ENCODE data around the gene TRH.
"Not testable (repeated sequence)": the region's sequence is repeated elsewhere in the genome, so short reads cannot be mapped to it uniquely, and the experiment has no call there.

TRH gene

GRCh38 chr3:129966876-129967275 is 7.6 kb upstream of the TRH start:
- DNase-seq = no peak

- DNase-seq = no peak
Observed at GRCh38 chr3:129967761-129968160, 6.8 kb upstream of the TRH start.

DNA sequence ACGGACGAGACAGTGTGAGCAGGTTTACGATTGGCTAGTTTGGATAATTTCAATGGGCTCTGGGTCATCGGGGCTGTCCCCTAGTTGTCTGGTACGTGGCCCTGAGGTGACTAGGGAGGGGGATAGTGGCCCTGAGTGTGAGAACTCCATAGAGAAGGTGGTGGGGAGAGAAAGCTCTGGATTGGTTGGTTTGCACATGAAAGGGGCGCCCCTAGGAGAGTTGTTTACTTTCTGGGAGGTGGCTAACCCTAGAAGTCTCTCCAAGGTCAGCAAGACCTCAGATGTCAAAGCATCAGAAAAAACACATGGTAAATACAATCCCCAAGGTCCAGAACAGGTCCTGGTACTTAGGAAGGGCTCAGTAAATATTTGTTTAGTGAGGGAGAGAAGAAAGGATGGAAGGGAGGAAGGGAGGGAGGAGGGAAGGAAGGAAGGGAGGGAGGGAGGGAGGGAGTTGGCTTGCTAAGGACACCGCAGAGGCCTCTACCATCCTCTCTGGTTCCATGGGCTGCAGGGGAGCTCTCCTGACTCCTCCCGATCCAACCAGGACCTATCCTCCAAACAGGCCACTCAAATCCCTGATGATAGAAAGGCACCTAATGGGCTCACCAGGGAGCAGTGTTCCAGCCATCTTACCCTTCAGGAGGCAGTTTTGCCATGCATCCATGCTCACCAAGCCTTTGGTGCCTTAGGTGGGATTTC is 3.0 kb upstream of the TRH start:
- no peak for DNase-seq

DNA sequence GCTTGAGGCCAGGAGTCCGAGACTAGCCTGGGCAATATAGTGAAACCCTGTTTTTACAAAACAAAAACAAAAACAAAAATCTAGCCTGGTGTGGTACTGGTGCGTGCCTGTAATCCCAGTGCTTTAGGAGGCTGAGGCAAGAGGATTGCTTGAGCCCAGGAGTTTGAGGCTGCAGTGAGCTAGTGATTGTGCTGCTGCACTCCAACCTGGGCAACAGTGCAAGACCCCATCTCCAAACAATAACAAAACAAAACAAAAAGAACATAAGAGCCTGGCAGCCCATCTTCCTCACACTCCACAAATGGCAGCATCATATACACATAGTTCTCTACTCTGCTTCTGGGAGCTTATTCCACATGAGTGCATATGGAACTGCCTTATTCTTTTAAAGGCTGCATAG is 2.2 kb upstream of the TRH start:
- DNase-seq = no peak

GRCh38 chr3:129973853-129974563 is 512 bp upstream of the TRH start:
- no peak for DNase-seq

DNA sequence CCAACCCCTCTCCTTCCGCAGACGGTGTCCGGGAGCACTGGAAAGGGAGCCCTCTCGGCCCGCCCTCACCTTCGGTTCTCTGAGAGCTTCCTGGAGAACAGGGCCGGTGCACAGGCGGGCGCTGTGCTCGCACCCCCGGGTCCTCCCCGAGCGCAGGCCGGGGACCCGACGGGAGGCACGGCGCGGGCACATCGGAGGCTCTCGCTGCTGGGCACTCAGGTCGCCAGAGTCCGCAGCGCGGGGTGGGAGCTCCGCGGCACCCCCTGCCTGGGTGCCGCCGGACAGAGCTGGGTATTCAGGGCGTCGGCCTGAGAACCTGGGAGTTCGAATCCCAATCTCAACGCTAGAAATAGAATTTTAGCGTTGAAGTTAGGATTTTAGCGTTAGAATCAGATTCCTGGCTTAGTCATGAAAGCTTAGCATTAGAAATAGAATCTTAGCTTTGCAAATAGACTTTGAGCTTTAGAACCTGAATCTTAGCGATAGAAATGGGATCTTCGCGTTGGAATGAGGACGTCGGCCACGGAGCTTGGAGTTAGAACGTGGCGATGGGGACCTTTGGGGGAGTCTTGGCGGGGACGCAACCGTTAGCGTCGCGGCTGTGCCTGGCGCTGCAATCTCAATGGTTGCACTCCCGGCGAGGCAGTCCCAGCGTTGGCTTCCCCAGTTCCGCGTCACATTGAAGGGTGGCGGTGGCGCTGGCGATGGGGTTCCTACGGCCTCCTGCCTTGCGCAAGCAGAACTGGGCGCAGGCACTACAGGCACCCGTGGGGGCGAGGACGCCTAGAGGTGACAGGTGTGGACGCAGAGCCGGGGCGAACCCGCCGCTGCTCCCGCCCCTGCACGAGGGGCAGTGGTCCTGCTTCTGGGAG is 549 bp downstream of the TRH start:
- peak; percentile 5 for DNase-seq

- DNase-seq = no peak
Observed at GRCh38 chr3:129975705-129976048, 1.2 kb downstream of the TRH start.

DNA sequence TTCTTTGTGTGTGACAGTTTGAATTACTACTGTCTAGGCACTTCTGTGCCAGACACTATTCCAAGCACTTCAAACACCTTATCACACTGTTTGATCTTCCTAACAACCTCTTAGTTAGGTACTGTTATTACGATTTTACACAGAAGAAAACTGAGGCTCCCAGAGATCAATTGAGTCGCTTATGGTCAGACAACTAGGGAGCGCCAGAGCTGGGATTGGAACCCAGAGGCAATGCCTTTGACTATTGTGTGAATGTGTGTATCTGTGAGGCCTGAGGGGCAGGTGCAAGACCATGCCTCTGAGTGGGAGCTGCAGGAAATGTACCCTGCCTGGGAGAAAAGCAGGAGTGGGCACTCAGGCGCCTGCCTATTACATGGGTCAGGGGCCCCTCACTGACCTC is 1.8 kb downstream of the TRH start:
- DNase-seq = no peak

- no peak for DNase-seq
Observed at GRCh38 chr3:129978123-129978522, 3.6 kb downstream of the TRH start.

DNA sequence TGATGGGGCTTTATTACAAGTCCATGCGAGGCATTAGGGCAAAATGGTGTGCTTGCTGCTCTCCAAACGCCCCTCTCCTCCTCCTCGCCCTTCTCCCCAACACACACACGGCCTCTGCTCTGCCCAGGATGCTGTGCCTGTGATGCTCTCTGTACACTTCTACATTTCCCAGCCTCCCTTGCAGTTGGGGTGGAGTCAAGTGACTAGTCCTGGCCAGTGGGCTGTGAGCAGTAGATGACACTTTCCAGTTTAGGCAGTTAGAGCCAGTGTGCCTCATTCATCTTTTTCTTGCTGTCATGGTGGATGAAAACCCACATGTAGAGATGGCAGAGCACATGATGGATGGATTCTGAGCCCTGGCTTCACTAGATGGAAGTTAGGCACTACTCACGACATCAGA is 5.4 kb downstream of the TRH start:
- DNase-seq = no peak

DNA sequence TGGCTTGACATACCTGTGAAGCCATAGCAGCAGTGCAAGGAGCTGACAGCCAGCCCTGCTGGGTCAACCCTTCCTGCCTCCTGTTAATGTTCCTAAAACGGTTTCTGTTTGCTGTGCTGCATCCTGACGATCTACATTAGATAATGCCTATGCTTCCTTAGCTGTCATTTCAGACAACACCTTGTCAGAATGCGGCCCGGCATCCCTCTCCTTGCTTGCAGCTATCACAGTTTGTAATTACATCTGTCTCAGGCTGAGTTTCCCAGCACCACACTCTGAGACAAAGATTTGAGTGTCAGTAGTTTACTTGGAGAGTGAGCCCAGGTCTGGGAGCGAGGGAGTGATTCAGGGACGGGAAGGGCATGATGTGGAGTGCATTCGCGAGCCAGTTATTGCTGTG is 9.0 kb downstream of the TRH start:
- no peak for DNase-seq

DNA sequence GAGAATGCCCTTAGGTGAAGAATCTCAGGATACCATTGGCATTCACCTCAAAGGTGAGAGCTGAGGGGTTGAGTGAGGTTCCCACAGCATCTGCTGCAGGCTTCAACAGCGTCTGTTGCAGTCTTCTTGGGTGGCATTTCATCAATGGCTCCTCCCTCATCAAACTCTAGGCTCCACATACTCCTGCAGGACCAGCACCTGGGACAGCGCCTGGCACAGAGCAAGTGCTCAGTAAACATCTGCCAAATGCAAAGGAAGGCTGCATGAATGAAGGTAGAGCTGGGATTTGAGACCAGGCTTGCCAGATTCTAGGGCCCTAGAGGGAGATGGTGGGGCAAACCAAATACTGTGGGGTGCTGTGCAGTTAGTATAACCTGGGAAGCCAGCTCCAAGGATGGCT is 9.6 kb downstream of the TRH start:
- DNase-seq = no peak

DNA sequence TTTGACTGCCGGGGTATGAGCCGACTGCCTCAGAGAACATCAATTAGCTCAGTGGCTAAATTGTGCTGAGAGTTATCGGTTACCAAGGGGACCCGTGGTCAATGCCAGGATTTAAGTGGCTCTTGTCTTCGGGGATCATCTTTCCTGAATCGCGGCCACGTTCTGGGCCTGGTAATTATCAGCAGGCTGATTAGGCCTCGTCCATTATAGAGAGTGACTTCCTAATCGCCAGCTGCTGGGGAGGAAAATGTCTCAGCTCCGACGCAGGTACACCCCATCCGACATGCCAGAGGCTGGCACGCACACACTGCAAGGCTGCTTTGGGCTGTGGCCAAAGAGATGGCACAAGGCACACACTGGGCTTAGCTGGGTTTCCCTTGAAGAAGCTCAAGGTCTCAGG is 10.6 kb downstream of the TRH start:
- no peak for DNase-seq

GRCh38 chr3:129988429-129988828 is 13.9 kb downstream of the TRH start:
- no peak for DNase-seq

GRCh38 chr3:129989414-129989813 is 14.9 kb downstream of the TRH start:
- no peak for DNase-seq

DNA sequence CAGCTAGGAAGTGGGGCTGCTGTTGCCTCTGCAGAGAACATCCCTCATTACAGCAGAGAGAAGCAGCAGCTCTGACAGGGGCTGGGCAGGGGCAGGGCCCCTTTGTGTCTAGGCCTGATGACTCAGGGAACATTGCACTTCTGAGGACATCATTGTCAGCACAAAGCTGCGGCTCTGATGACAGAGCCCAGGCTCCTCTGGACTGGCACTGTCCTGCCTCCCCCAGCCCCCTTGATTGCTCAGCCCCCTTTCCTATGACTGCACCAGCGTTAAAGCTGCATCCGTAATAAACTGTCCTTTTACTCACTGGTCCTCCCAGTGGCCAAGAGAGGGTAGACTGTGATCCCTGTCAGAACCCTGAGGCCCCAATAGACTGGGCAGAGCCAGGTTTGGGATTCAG is 18.3 kb downstream of the TRH start:
- no peak for DNase-seq

DNA sequence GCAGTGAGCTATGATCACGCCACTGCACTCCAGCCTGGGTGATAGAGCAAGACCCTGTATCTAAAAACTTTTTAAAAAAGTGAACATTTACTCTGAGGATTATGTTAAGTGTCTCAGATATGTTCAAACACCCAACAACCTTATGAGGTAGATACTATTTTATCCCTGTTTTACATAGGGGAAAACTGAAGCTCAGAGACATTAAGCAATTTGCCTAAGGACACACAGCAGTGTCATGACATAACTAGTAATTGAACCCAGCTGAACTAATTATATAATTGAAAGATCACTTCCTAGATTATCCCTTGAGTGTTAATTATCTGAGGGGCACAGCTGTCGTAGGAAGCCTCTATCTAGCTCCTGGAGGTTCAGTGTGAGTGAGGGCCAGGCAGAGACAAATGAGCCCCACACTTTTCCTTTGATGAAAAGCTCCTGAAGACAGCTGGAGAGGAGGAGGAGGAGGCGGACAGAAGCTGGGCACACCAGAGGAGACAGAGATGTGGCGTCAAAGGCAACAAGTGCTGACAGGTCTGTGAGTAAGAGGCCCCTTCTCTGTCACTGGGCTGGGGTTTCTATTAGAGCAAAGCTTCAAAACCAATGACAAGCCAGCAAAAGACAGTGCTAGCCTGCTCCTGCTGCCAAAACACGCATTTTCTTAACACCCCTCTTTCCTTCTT is 20.5 kb downstream of the TRH start:
- DNase-seq = no peak

- DNase-seq = no peak
Observed at GRCh38 chr3:129996073-129996472, 21.6 kb downstream of the TRH start.

DNA sequence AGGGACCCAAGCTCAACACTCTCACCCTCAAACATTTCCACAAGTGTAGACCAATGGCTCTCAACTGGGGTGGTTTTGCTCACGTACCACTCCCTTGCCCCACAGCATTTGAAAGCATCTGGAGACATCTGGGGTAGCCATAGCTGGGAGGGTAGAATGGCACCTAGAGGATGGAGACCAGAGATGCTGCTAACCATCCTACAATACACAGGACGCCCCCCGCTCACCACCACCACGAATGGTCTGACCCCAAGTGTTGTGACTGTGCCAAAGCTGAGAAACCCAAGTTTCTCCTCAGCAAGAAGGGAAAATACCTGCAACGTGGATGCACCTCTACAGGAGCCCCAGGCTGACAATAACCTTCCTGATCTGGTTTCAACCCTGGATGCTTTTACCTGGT is 24.7 kb downstream of the TRH start:
- not testable (repeated sequence) for DNase-seq

- DNase-seq = peak; percentile 61
Observed at GRCh38 chr3:130002666-130003598, 28.4 kb downstream of the TRH start.

DNA sequence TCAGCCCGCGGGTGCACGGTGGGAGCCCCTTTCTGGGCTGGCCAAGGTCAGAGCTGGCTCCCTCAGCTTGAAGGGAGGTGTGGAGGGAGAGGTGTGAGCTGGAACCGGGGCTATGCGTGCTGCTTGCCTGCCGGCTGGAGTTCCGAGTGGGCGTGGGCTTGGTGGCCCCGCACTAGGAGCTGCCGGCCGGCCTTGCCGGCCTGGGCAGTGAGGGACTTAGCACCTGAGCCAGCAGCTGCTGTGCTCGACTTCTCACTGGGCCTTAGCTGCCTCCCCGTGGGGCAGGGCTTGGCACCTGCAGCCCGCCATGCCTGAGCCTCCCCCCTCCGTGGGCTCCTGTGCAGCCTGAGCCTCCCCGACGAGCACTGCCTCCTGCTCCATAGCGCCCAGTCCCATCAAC is 36.0 kb downstream of the TRH start:
- no peak for DNase-seq

DNA sequence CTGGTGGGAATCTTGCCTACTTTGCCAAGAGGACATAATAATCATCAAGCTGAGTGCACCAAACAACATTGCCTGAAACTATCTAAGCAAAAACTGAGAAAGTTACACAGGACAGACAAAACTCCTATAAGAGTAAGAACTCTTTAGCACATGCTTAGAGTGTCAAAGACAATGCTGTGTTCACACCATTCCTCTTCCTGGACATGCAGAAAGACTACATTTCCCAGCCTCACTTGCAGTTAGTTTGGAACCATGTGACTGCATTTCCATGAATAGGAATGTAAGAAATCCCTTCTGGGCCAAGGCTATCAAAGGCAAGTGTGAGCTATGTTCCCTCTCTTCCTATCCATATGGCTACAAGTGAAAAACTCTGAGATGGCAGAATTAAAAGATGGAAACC is 37.6 kb downstream of the TRH start:
- DNase-seq = not testable (repeated sequence)

Measured in CD4-positive, alpha-beta T cell treated with Interleukin-10 for 1 hour (primary cell).